ENCODE measurements around the gene WDR13. TPM values are rescaled to one million over a fixed set of nuclear protein-coding genes. Genes with fewer than 3 reads are reported as not detected.
A peak's percentile ranks its signal among the peaks of the same experiment; 100 is the strongest.

The WDR13 gene
- total and polyA plus RNA-seq, 7 donors, result 98.1 to 132 (median 106) TPM

DNA sequence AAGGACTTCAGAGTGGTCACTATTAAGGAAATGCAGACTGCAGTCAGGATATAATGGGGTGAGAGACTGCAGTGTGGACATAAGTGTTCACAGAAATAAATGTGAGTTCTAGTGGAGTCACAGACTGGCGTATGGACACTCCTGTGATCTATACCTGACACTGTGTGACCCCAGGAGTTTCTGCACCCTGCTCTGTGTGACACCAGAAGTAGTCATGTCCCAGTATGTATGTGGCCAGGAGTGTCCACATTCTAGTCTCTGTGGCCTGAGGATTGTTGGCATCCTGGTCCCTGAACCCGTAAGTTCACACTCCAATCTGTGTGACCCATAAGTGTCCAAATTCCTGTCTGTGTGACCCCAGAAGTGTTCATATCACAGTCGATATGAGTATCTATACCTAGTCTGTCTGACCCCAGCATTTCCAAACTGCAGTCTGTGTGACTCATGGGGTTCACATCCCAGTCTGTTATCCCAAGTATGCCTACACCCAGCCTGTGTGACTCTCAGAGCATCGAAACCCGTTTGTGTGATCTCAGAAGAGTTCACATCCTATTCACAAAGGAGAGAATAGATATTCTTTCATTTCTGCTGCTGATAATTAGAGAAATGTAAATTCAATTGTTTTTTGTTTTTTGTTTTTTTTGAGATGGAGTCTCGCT lies 16.3 kb downstream of the WDR13 start:
- Histone ChIP-seq H3K36me3 (no peaks in the 10 kb centered on the region), H3K4me1 (no peaks in the 10 kb centered on the region), H3K9me3 (no peaks in the 10 kb centered on the region), H3K4me3 (no peak overlapping the region), H3K27ac (no peak overlapping the region), H3K27me3 (no peaks in the 10 kb centered on the region)
- 87 to 90% methylated on average over 6 of the region's 6 CpGs for WGBS, 2 donors
- peak; percentile 5 for DNase-seq
- TF ChIP-seq POLR2A (IDR thresholded peaks at IDR 0.05), result no peak
- TF ChIP-seq POLR2AphosphoS5 (IDR thresholded peaks at IDR 0.05), result no peak
- TF ChIP-seq, protein P1, sequence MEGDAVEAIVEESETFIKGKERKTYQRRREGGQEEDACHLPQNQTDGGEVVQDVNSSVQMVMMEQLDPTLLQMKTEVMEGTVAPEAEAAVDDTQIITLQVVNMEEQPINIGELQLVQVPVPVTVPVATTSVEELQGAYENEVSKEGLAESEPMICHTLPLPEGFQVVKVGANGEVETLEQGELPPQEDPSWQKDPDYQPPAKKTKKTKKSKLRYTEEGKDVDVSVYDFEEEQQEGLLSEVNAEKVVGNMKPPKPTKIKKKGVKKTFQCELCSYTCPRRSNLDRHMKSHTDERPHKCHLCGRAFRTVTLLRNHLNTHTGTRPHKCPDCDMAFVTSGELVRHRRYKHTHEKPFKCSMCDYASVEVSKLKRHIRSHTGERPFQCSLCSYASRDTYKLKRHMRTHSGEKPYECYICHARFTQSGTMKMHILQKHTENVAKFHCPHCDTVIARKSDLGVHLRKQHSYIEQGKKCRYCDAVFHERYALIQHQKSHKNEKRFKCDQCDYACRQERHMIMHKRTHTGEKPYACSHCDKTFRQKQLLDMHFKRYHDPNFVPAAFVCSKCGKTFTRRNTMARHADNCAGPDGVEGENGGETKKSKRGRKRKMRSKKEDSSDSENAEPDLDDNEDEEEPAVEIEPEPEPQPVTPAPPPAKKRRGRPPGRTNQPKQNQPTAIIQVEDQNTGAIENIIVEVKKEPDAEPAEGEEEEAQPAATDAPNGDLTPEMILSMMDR (IDR thresholded peaks at IDR 0.05), result no peak
- no peak for TF ChIP-seq EP300 (IDR thresholded peaks at IDR 0.05)
- intact Hi-C loops (cut with DNase I), result no loop called here

GRCh38 chrX:48616576-48616975 lies 19.3 kb downstream of the WDR13 start:
- Histone ChIP-seq H3K4me1 (no peaks in the 10 kb centered on the region), H3K27me3 (no peaks in the 10 kb centered on the region), H3K27ac (no peak overlapping the region), H3K9me3 (no peaks in the 10 kb centered on the region), H3K4me3 (no peak overlapping the region), H3K36me3 (no peaks in the 10 kb centered on the region)
- intact Hi-C loops (cut with DNase I), result no loop called here
- WGBS, 2 donors, result 51 to 54% methylated on average over 5 of the region's 5 CpGs
- TF ChIP-seq, protein P1 (IDR thresholded peaks at IDR 0.05), result no peak
- TF ChIP-seq POLR2A (IDR thresholded peaks at IDR 0.05), result no peak
- TF ChIP-seq POLR2AphosphoS5 (IDR thresholded peaks at IDR 0.05), result no peak
- TF ChIP-seq EP300 (IDR thresholded peaks at IDR 0.05), result no peak
- DNase-seq, result peak; percentile 27

GRCh38 chrX:48617542-48618340 lies 20.4 kb downstream of the WDR13 start:
- no peak for TF ChIP-seq EP300 (IDR thresholded peaks at IDR 0.05)
- TF ChIP-seq POLR2AphosphoS5 (IDR thresholded peaks at IDR 0.05), result no peak
- TF ChIP-seq, protein P1 (IDR thresholded peaks at IDR 0.05), result no peak
- TF ChIP-seq POLR2A (IDR thresholded peaks at IDR 0.05), result no peak
- Histone ChIP-seq H3K27ac (no peak overlapping the region), H3K36me3 (no peaks in the 10 kb centered on the region), H3K4me3 (no peak overlapping the region), H3K4me1 (no peaks in the 10 kb centered on the region), H3K27me3 (no peaks in the 10 kb centered on the region), H3K9me3 (no peaks in the 10 kb centered on the region)
- intact Hi-C loops (cut with DNase I), result no loop called here
- peak; percentile 51 for DNase-seq
- 37 to 47% methylated on average over 8 of the region's 8 CpGs for WGBS, 2 donors

DNA sequence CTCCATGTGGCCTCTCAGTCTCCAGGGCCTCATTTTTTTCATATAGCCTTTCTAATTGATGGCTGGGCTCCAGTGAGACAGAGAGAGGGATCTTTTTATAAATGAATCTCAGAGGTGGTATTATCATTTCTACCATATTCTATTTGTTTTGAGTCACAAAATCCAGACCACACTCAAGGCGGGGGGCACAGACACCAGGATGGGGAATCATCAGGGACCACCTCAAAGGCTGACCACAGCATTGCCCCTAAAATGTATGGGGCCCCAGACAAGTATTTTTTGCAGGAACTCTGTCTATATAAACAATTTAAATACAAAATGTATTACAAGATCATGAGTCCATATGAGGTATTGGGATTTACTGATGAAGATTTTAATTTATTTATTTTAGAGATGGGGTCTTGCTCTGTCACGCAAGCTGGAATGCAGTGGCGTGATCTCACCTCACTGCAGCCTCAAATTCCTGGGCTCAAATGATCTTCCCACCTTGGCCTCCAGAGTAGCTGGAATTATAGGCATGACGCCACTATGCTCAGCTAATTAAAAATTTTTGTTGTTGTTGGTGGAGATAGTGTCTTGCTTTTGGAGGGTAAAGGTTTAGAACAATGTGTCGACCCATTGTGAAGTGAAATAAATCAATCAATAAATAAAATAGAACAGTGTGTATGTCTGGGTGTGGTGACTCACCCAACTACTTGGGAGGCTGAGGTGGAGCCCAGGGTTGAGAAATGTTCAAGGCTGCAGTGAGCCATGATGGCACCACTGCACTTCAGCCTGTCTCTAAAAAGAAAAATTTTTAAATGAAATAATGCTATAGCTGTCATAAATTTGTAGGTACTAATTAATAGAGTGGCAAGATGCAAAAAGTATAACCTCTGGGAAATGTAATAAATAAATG lies 29.4 kb downstream of the WDR13 start:
- WGBS, 2 donors, result 75 to 83% methylated on average over 5 of the region's 5 CpGs
- Histone ChIP-seq H3K27ac (no peak overlapping the region), H3K27me3 (no peaks in the 10 kb centered on the region), H3K4me3 (no peak overlapping the region), H3K36me3 (no peaks in the 10 kb centered on the region), H3K9me3 (no peaks in the 10 kb centered on the region), H3K4me1 (peaks cover 0 to 3% (median under 1%) of the 10 kb centered on the region in 4 donors)
- intact Hi-C loops (cut with DNase I), result no loop called here
- TF ChIP-seq POLR2A (IDR thresholded peaks at IDR 0.05), result no peak
- TF ChIP-seq, protein P1 (IDR thresholded peaks at IDR 0.05), result no peak
- no peak for TF ChIP-seq POLR2AphosphoS5 (IDR thresholded peaks at IDR 0.05)
- TF ChIP-seq EP300 (IDR thresholded peaks at IDR 0.05), result no peak
- DNase-seq, result no peak

All from sigmoid colon (tissue), 7 donors.